ENCODE measurements around the gene PLCH2.

Gene PLCH2

GRCh38 chr1:2532485-2533160 is 56.5 kb downstream of the PLCH2 start:
- no peak for DNase-seq

DNA sequence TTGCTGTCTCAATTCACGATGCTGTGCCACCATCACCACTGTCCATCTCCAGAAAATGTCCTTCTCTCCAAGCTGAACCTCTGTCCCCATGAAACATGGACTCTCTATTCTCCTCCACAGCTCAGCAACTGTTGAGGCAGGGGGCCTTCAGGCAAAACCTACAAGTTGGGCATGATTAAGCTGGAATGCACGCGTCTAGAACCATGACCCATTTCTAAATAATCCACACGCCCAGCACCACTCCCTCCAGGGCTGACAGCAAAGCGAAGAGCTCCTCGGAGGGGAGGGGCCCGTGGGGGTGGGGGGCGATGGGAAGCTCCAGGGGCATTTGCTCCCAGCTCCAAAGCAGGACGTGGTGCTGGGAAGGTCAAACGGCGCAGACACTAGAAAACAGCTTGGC is 57.3 kb downstream of the PLCH2 start:
- no peak for DNase-seq

- no peak for DNase-seq
Measured at GRCh38 chr1:2534315-2534686, 58.2 kb downstream of the PLCH2 start.

DNA sequence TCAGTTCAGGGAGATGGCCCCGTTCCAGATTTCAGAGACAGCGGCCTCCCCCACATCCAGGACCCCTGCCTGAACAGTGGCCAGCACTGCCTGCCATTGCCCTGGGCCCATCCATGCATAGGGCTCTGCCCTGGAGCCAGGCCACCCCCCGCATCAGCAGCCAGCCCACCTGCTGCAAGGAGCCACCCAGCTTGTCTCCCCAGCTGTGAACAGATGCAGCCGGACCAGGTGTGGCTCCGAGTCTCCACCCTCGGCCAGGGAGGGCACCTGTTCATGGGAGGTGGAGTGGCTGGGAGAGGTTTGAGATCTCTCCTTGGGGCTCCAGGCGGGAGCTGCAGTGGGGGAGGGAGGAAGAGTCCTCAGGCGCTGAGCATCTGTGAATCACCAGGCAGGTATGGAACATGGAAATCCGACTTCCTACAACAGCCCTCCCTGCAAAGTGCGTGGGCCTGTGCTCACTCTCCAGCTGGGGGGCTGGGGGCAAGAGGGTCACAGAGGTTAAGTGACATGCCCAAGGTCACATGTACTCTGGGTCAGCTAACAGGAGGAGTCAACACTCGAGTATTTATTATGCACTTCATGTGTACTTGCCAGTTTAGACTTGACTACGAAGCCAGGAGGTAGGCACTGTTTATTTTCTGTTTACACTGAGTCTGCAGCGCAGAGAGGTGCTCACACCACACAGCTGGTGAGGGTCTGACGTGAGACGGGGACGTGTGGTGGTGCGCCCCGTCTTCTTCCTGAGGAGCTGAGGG is 58.8 kb downstream of the PLCH2 start:
- DNase-seq: no peak

DNA sequence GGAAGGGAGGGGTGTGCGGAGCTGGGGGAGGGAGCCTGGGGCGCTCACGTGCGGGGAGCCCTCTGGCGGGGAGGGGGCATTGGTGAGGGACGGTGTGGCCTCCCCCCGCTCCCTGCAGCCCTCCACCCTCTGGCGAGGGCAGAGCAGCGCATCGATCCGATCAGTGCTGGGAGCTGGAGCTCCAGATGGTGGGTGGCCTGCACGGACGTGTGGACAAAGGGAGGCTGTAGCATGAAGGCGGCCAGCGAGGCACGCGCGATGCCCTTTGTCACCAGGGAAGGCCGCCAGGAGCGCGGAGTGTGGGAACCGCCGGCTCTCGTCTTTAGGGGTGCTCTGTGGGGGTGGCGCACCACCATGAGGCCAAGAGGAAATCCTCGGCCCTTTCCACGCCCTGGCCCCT is 59.4 kb downstream of the PLCH2 start:
- DNase-seq: no peak

- no peak for DNase-seq
Measured at GRCh38 chr1:2535981-2536380, 59.9 kb downstream of the PLCH2 start.

DNA sequence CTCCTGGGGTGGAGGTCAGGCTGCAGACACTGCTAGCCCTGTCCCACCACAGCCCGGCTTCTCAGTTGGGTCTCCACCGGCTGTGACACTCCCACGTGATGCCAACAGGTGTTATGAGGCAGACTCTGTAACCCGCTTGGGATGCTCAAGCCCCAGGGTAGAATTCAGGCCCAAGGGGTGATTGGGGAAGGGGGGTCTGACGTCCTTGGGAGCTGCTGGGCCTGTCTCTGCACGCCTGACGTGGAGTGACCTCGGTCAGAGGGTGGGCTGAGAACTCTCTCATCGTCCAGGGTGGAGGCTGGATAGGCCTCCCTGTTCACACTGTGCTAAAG is 61.7 kb downstream of the PLCH2 start:
- no peak for DNase-seq

- no peak for DNase-seq
Measured at GRCh38 chr1:2538376-2538775, 62.3 kb downstream of the PLCH2 start.

- DNase-seq: no peak
Measured at GRCh38 chr1:2538872-2539271, 62.8 kb downstream of the PLCH2 start.

DNA sequence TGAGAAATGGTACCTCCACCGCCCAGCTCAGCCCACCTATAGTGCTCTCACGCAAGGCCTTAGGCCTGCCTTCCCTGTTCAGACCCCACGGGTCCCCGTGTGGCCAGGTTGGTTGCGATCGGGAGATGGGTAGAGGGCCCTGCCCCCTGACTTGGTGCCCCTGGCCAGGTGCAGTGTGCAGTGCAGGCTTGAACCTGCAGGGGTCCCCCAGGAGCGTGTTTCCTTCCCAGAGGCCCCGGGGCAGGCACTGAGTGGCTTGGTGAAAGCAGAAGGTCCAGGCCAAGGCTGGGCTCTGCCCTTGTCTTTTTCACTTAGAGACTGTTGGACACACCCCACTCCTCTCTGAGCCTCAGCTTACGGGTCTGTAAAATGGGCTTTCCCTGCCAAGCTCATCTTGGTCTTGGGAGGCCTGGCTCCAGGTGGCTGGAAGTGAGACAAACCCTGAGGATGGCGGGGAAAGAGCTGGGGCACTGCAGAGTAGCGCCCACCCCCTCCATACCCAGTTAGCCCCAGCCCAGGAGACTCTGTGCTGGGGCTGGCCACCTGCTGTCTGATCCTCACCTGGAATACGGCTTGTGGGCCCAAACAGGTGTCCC is 63.3 kb downstream of the PLCH2 start:
- DNase-seq: no peak

GRCh38 chr1:2540816-2541492 is 64.9 kb downstream of the PLCH2 start:
- no peak for DNase-seq

DNA sequence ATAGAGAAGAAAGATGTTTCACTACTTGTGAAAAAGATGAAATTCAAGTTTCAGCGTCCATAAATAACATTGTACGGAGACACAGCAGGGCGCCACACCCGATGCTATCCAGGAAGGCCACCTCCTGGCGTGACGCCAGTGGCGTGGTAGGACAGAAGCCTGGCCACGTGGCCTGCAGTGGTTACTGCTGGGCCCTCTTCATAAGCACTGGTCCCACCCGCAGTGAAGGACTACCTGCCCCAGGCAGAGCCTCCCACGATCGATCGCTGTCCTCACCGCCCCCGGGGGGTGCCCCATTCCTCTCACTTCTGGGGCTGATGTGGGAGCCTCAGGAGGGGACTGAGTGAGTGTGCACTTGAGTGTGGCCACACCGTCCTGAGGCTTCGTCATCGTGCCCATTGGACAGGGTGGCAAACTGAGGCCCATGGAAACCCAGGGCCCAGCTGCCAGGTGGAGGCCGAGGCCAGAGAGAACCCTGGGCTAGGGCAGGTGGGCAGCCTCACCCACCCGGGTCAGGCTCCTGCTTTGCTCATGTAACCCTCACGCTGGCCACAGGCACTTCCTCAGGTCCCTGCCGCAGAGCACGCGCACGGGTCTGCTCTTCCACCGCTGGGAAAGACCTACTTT is 65.6 kb downstream of the PLCH2 start:
- no peak for DNase-seq

- no peak for DNase-seq
Measured at GRCh38 chr1:2542246-2542915, 66.3 kb downstream of the PLCH2 start.

DNA sequence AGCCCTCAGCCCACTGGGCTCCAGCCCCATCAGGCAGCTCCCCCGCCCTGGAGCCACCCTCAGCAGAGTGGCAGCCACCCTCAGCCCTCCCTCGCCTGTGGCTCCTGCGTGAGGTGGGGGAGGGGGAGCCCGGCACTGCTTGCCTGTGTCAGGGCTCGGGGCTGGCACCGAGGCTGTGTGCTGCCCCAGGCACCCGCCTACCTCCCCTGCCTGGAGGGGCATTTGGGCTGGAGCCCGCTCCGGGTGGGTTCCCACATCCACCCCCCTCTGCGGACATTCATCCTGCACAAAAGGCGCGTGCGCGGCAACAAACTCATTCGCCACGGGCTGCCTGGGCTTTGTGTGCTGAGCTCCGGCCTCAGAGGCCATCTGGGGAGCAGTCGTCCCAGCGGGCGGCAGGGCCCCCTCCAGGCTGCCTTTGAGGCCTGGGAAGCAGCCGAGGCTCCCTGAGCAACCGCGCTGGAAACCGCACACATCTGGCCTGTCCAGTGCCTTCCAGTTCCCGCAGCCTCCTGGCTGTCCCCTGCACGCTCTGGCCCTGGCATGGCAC is 67.5 kb downstream of the PLCH2 start:
- DNase-seq: no peak

GRCh38 chr1:2544093-2544874 is 68.2 kb downstream of the PLCH2 start:
- no peak for DNase-seq

- DNase-seq: no peak
Measured at GRCh38 chr1:2544875-2545640, 69.0 kb downstream of the PLCH2 start.

- no peak for DNase-seq
Measured at GRCh38 chr1:2545754-2546514, 69.8 kb downstream of the PLCH2 start.

- no peak for DNase-seq
Measured at GRCh38 chr1:2546515-2547209, 70.6 kb downstream of the PLCH2 start.
